OCI-LY3 (cell line): ENCODE results near the gene ISY1.
"Not testable (repeated sequence)": the region's sequence is repeated elsewhere in the genome, so short reads cannot be mapped to it uniquely, and the experiment has no call there.

Experiments used
- H2AFZ ChIP-seq: fragments of 200-600, 300-600 bp; shearing (Covaris generic); 2 replicates; pipeline ENCODE4 v1.6.0; 2014; ENCODE audit warnings: antibody characterized with exemption, low read depth, low read length
- H3K27ac ChIP-seq: fragments of 200-600, 300-600 bp; sonication (generic); 2 replicates; pipeline ENCODE4 v1.5.1; 2014; ENCODE audit warnings: mild to moderate bottlenecking, low read length, moderate library complexity, mixed read lengths
- H3K27me3 ChIP-seq: fragments of 200-600, 300-600 bp; sonication (generic); 2 replicates; pipeline ENCODE4 v1.6.1; 2014; ENCODE audit warnings: low read depth, low read length, mixed read lengths
- H3K36me3 ChIP-seq: fragments of 200-600, 300-600 bp; sonication (generic); replicated peaks from 2 replicates; pipeline ENCODE3; 2014; ENCODE audit warnings: low read depth, low read length, mixed read lengths
- H3K4me1 ChIP-seq: fragments of 300-600, 200-600 bp; sonication (generic); 2 replicates; pipeline ENCODE4 v1.6.1; 2014; ENCODE audit warnings: low read length, mixed read lengths
- H3K4me2 ChIP-seq: fragments of 200-600, 300-600 bp; sonication (generic); 2 replicates; pipeline ENCODE4 v1.6.1; 2014; ENCODE audit warnings: low read length, mixed read lengths
- H3K4me3 ChIP-seq: fragments of 300-600, 200-600 bp; sonication (generic); 2 replicates; pipeline ENCODE4 v1.5.1; 2014; ENCODE audit warnings: antibody characterized with exemption, mild to moderate bottlenecking, low read length, moderate library complexity
- H3K79me2 ChIP-seq: fragments of 300-600, 200-600 bp; shearing (Covaris generic); 2 replicates; pipeline ENCODE4 v1.6.1; 2014; ENCODE audit warnings: mild to moderate bottlenecking, low read length, mixed read lengths
- H3K9ac ChIP-seq: fragments of 300-600, 200-600 bp; shearing (Covaris generic); 2 replicates; pipeline ENCODE4 v1.6.0; 2014; ENCODE audit warnings: mild to moderate bottlenecking, low read length, moderate library complexity
- H3K9me3 ChIP-seq: fragments of 200-600, 300-600 bp; shearing (Covaris generic); 2 replicates; pipeline ENCODE4 v1.6.1; 2014; ENCODE audit warnings: low read length, mixed read lengths; ENCODE audit not compliant: insufficient read depth
- H4K20me1 ChIP-seq: fragments of 200-600, 300-600 bp; sonication (generic); 2 replicates; pipeline ENCODE4 v1.6.1; 2016; ENCODE audit warnings: low read length, mixed read lengths; ENCODE audit not compliant: insufficient read depth
- EZH2phosphoT487 ChIP-seq: fragments of 200-600 bp; shearing (Covaris generic); IDR thresholded peaks from 2 replicates; pipeline ENCODE4 v1.6.1; 2018; ENCODE audit warnings: antibody characterized with exemption, mixed run types, low read depth
- TF ChIP-seq, protein P1 (sequence below): fragments of 200-600, 300-600 bp; sonication (generic); IDR thresholded peaks from 2 replicates; pipeline ENCODE4 v1.5.1; 2014; ENCODE audit warnings: antibody characterized with exemption, low read length, low read depth

The ISY1 gene

DNA sequence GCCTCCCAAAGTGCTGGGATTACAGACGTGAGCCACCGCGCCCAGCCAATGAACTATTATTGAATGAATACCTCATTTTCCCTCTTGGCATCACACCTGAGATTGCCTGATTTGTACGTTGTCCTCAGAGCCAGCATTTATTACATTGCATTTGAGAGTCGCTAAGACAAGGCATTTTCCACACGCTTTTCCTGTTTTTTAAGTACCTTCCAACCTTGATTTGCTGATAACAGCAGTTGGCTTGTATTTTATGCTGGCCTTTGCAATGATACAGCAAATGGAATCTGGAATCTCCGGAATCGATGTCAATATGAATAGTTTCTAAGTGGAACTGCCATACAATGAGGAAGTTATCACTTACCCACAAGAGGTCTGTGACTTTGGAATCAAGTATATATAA, 38.5 kb upstream of the ISY1 start:
- H3K79me2 ChIP-seq: no peaks in the 10 kb centered on the region
- peaks cover 26% of the 10 kb centered on the region for H3K4me1 ChIP-seq
- H3K9me3 ChIP-seq: no peaks in the 10 kb centered on the region
- H3K36me3 ChIP-seq: no peaks in the 10 kb centered on the region
- no peak overlapping the region for H2AFZ ChIP-seq
- H3K9ac ChIP-seq: no peak overlapping the region
- no peak overlapping the region for H3K27ac ChIP-seq
- no peaks in the 10 kb centered on the region for H3K27me3 ChIP-seq
- H3K4me3 ChIP-seq: no peak overlapping the region
- H4K20me1 ChIP-seq: no peaks in the 10 kb centered on the region
- no peak overlapping the region for H3K4me2 ChIP-seq
- TF ChIP-seq EZH2phosphoT487: no peak
- TF ChIP-seq, protein P1, sequence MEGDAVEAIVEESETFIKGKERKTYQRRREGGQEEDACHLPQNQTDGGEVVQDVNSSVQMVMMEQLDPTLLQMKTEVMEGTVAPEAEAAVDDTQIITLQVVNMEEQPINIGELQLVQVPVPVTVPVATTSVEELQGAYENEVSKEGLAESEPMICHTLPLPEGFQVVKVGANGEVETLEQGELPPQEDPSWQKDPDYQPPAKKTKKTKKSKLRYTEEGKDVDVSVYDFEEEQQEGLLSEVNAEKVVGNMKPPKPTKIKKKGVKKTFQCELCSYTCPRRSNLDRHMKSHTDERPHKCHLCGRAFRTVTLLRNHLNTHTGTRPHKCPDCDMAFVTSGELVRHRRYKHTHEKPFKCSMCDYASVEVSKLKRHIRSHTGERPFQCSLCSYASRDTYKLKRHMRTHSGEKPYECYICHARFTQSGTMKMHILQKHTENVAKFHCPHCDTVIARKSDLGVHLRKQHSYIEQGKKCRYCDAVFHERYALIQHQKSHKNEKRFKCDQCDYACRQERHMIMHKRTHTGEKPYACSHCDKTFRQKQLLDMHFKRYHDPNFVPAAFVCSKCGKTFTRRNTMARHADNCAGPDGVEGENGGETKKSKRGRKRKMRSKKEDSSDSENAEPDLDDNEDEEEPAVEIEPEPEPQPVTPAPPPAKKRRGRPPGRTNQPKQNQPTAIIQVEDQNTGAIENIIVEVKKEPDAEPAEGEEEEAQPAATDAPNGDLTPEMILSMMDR: no peak

DNA sequence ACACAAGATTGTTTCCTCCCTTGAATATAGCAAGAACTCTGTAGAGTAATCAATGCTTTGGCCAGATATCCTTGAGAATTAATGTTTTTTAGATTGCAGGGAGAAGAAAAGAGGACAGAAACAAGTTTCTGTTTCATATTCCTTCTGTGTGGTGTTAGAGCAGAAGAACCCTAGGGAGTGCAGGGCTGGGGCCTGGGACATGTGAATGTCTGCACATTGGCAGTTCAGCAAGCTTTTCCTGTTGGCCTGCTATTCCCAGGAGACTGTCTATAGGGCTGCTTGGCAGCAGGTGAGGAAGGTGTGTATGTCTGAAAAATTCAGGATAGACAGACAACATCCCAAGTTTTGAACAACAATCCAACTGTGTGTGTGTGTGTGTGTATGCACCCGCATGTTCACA, 36.5 kb upstream of the ISY1 start:
- Histone ChIP-seq H3K79me2 (no peaks in the 10 kb centered on the region), H4K20me1 (no peaks in the 10 kb centered on the region), H3K27me3 (no peaks in the 10 kb centered on the region), H2AFZ (no peak overlapping the region), H3K27ac (no peak overlapping the region), H3K4me3 (no peak overlapping the region), H3K36me3 (no peaks in the 10 kb centered on the region), H3K9me3 (no peaks in the 10 kb centered on the region), H3K4me2 (no peak overlapping the region; the same call in 1 of the 2 replicates), H3K4me1 (peaks cover 26% of the 10 kb centered on the region), H3K9ac (no peak overlapping the region)
- no peak for TF ChIP-seq EZH2phosphoT487
- TF ChIP-seq, protein P1: no peak

DNA sequence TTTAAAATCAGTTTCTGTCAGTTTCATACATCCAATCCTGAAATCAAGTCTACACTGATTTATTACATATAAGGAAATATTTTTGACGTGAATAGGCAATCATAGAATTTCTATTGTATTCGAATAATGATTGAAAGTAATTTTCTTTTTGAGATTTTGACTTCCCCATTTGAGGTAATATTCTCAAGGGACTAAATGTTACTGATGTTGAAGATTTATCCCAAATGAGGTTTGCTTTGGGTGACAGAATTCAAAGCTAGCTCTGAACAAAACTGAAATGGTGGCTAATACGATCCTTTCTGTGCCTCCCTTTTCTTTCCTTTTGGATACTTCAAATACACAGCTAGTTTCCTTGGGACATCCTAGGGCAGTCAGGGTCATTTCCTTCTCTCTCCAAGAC, 35.7 kb upstream of the ISY1 start:
- no peak for TF ChIP-seq EZH2phosphoT487
- TF ChIP-seq, protein P1: no peak
- no peaks in the 10 kb centered on the region for H3K9me3 ChIP-seq
- H3K4me3 ChIP-seq: no peak overlapping the region
- H3K79me2 ChIP-seq: no peaks in the 10 kb centered on the region
- H3K4me2 ChIP-seq: peak overlapping the region; percentile 26
- H3K27ac ChIP-seq: no peak overlapping the region
- no peak overlapping the region for H2AFZ ChIP-seq
- H3K36me3 ChIP-seq: no peaks in the 10 kb centered on the region
- H3K9ac ChIP-seq: no peak overlapping the region
- peaks cover 26% of the 10 kb centered on the region for H3K4me1 ChIP-seq
- no peaks in the 10 kb centered on the region for H3K27me3 ChIP-seq
- H4K20me1 ChIP-seq: no peaks in the 10 kb centered on the region

DNA sequence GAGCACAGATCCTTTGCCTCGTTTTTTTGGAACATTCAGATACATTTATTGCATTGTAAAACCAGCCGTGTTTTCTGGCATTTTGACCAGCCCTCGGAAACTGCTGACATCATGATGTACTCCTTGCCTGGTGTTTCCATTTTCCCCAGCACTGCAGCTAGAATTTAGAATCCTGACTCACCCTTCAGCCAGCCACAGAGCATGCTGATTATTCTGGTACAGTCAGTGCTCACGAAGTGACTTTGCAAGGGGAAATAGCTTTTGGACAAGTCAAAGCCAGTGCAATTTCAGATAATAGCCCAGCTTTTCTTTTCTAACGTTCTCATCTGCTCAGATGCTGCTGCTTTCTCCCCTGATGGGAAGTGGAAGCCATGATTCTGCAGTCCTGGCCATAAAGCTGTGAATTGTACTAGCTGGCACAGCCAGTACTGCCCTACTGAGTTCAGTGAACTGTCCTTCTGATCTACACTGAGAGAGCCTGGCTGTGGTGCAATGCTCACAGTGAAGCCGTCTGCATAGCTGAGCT, 34.9 kb upstream of the ISY1 start:
- Histone ChIP-seq H3K36me3 (no peaks in the 10 kb centered on the region), H4K20me1 (no peaks in the 10 kb centered on the region), H3K9ac (no peak overlapping the region), H3K4me1 (peaks cover 26% of the 10 kb centered on the region), H3K27me3 (no peaks in the 10 kb centered on the region), H3K4me2 (peak overlapping the region; percentile 26), H3K27ac (no peak overlapping the region), H3K4me3 (no peak overlapping the region), H3K79me2 (no peaks in the 10 kb centered on the region), H2AFZ (0 out of 2 replicates have a peak overlapping the region, but pooled peaks have one; percentile 24), H3K9me3 (no peaks in the 10 kb centered on the region)
- TF ChIP-seq EZH2phosphoT487: no peak
- TF ChIP-seq, protein P1: no peak

DNA sequence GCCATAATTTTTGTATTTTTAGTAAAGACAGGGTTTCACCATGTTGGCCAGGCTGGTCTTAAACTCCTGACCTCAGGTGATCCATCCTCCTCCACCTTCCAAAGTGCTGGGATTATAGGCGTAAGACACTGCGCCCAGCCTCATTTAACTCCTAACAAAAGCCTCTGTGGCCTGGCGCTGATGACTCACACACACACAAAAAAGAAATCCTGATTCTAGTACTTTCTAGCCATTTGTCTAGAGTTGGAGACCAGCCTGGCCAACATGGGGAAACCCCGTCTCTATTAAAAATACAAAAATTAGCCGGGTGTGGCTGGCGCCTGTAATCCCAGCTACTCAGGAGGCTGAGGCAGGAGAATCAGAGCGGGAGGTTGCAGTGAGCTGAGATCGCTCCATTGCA, 28.9 kb upstream of the ISY1 start:
- not testable (repeated sequence) for H3K27me3 ChIP-seq, H3K36me3 ChIP-seq, H3K9me3 ChIP-seq, H2AFZ ChIP-seq, H4K20me1 ChIP-seq
- Histone ChIP-seq H3K79me2 (peaks cover 21% of the 10 kb centered on the region), H3K4me2 (peak overlapping the region; percentile 56), H3K4me1 (peaks cover 52% of the 10 kb centered on the region), H3K9ac (peak overlapping the region; percentile 37; the same call in 1 of the 2 replicates), H3K4me3 (peak overlapping the region; percentile 10; the same call in 1 of the 2 replicates), H3K27ac (peak overlapping the region; percentile 94)
